Cerebellar nuclear complex (tissue), 1 donor: Measurements from ENCODE around the gene SIPA1L3.
"Not testable (repeated sequence)": the region's sequence is repeated elsewhere in the genome, so short reads cannot be mapped to it uniquely, and the experiment has no call there.

Experiments
- DNase-seq, 2 experiments: peaks; one replicate each; lab custom pipeline; 2025; lab: John Stamatoyannopoulos, UW

Gene SIPA1L3

GRCh38 chr19:38022791-38023670 is 116.0 kb downstream of the SIPA1L3 start:
- DNase-seq, result no peak

GRCh38 chr19:38023671-38024541 is 116.9 kb downstream of the SIPA1L3 start:
- no peak for DNase-seq

- peak in 1 of 2 experiments; percentile 38 for DNase-seq
These were observed 118.2 kb downstream of the SIPA1L3 start for GRCh38 chr19:38024992-38025908.

- DNase-seq, result no peak
These were observed 118.9 kb downstream of the SIPA1L3 start for GRCh38 chr19:38025909-38026307.

GRCh38 chr19:38028913-38029510 is 122.0 kb downstream of the SIPA1L3 start:
- DNase-seq, result no peak

- not testable (repeated sequence) for DNase-seq
These were observed 123.0 kb downstream of the SIPA1L3 start for GRCh38 chr19:38030001-38030400.

GRCh38 chr19:38030686-38031422 is 123.8 kb downstream of the SIPA1L3 start:
- DNase-seq, result no peak

- no peak for DNase-seq
These were observed 124.4 kb downstream of the SIPA1L3 start for GRCh38 chr19:38031423-38031770.

- no peak for DNase-seq
These were observed 125.1 kb downstream of the SIPA1L3 start for GRCh38 chr19:38032151-38032550.

GRCh38 chr19:38032951-38033350 is 125.9 kb downstream of the SIPA1L3 start:
- DNase-seq, result no peak

- no peak for DNase-seq
These were observed 126.9 kb downstream of the SIPA1L3 start for GRCh38 chr19:38033658-38034491.

GRCh38 chr19:38034492-38034860 is 127.5 kb downstream of the SIPA1L3 start:
- DNase-seq, result no peak

- DNase-seq, result no peak
These were observed 128.8 kb downstream of the SIPA1L3 start for GRCh38 chr19:38035515-38036495.

GRCh38 chr19:38036707-38037611 is 130.0 kb downstream of the SIPA1L3 start:
- DNase-seq, result no peak

- DNase-seq, result no peak
These were observed 133.0 kb downstream of the SIPA1L3 start for GRCh38 chr19:38039966-38040365.

GRCh38 chr19:38042132-38042531 is 135.1 kb downstream of the SIPA1L3 start:
- no peak for DNase-seq

- DNase-seq, result no peak
These were observed 136.7 kb downstream of the SIPA1L3 start for GRCh38 chr19:38043649-38044144.
